K562 (cell line): ENCODE measurements around the gene MAPKAPK3.

ENCODE experiments used
- KLF6 ChIP-seq: fragments of 250-450 bp; sonication (Bioruptor Pico); IDR thresholded peaks from 2 replicates; pipeline ENCODE4 v1.4.0; 2020; ENCODE audit warnings: mild to moderate bottlenecking, moderate library complexity, borderline replicate concordance
- MCM5 ChIP-seq: fragments of 450-650 bp; IDR thresholded peaks from 2 replicates; pipeline ENCODE4 v1.6.1; 2016; ENCODE audit warnings: low read depth
- NCOA1 ChIP-seq: fragments of 450-650 bp; IDR thresholded peaks from 2 replicates; pipeline ENCODE4 v1.6.1; 2016; ENCODE audit warnings: low read depth
- U2AF2 ChIP-seq: fragments of 200-400 bp; formaldehyde crosslinking; optimal IDR thresholded peaks from 2 replicates; pipeline ENCODE3; 2017; ENCODE audit warnings: low read depth, mild to moderate bottlenecking, low read length
- ZZZ3 ChIP-seq: fragments of 450-650 bp; IDR thresholded peaks from 2 replicates; pipeline ENCODE4 v1.6.1; 2016; ENCODE audit warnings: antibody characterized with exemption, mild to moderate bottlenecking, moderate library complexity
- TF ChIP-seq, protein P1 (sequence below): fragments of 200-400 bp; formaldehyde crosslinking; IDR thresholded peaks from 2 replicates; pipeline ENCODE4 v1.6.1; 2017; ENCODE audit warnings: mild to moderate bottlenecking, low read depth, low read length, moderate library complexity

- no peak for TF ChIP-seq MCM5
- no peak for TF ChIP-seq U2AF2
- TF ChIP-seq ZZZ3: no peak
- TF ChIP-seq NCOA1: no peak
- TF ChIP-seq, protein P1, sequence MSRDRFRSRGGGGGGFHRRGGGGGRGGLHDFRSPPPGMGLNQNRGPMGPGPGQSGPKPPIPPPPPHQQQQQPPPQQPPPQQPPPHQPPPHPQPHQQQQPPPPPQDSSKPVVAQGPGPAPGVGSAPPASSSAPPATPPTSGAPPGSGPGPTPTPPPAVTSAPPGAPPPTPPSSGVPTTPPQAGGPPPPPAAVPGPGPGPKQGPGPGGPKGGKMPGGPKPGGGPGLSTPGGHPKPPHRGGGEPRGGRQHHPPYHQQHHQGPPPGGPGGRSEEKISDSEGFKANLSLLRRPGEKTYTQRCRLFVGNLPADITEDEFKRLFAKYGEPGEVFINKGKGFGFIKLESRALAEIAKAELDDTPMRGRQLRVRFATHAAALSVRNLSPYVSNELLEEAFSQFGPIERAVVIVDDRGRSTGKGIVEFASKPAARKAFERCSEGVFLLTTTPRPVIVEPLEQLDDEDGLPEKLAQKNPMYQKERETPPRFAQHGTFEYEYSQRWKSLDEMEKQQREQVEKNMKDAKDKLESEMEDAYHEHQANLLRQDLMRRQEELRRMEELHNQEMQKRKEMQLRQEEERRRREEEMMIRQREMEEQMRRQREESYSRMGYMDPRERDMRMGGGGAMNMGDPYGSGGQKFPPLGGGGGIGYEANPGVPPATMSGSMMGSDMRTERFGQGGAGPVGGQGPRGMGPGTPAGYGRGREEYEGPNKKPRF: no peak
- TF ChIP-seq KLF6 (CRISPR knock-in tag): no peak
Observed at GRCh38 chr3:50602595-50603191, 14.3 kb upstream of the MAPKAPK3 start.
